WTC11 (cell line): ENCODE measurements around the gene MFF. TPM values are rescaled to one million over a fixed set of nuclear protein-coding genes. Genes with fewer than 3 reads are reported as not detected.

Experiments
- ATAC-seq: fragments of 200-7000 bp; cut with Tn5 transposase; 2 replicates; pipeline ENCODE4 v1.10.0; 2021; ENCODE audit warnings: mild to moderate bottlenecking, moderate library complexity
- CTCF ChIA-PET: fragments of 300-600 bp; sonication (Branson Sonifier 250); formaldehyde crosslinking; loops from one replicate; lab custom pipeline; 2021; ENCODE audit warnings: antibody characterized with exemption; lab: Charles Lee
- POLR2A ChIA-PET: fragments of 350-600 bp; sonication (Branson Sonifier 250); formaldehyde crosslinking; loops from one replicate; lab custom pipeline; 2021; ENCODE audit warnings: antibody characterized with exemption; lab: Charles Lee
- DNase-seq: peaks from one replicate; pipeline ENCODE4 v3.0.0; 2021; ENCODE audit warnings: low spot score
- H3K27ac Mint-ChIP-seq: 2 replicates; pipeline ENCODE4 v1.8.0; 2021; ENCODE audit warnings: mixed read lengths
- H3K27me3 Mint-ChIP-seq: 2 replicates; pipeline ENCODE4 v1.8.0; 2021; ENCODE audit warnings: low read depth, mild to moderate bottlenecking, moderate library complexity, mixed read lengths
- H3K36me3 Mint-ChIP-seq: 2 replicates; pipeline ENCODE4 v1.8.0; 2021; ENCODE audit warnings: mixed read lengths
- H3K4me1 Mint-ChIP-seq: 2 replicates; pipeline ENCODE4 v1.8.0; 2022; ENCODE audit warnings: mixed read lengths
- H3K4me3 Mint-ChIP-seq: 2 replicates; pipeline ENCODE4 v1.8.0; 2021; ENCODE audit warnings: mild to moderate bottlenecking, moderate library complexity, mixed read lengths
- H3K9me3 Mint-ChIP-seq: 2 replicates; pipeline ENCODE4 v1.8.0; 2021; ENCODE audit warnings: mixed read lengths
- CBFB ChIP-seq: sonication (generic); formaldehyde crosslinking; IDR thresholded peaks from 2 replicates; pipeline ENCODE4 v1.8.1; 2022; ENCODE audit warnings: mild to moderate bottlenecking, low read depth, missing genetic modification reagents
- CREB1 ChIP-seq: sonication (generic); formaldehyde crosslinking; IDR thresholded peaks from 2 replicates; pipeline ENCODE4 v1.8.0; 2023; ENCODE audit warnings: mild to moderate bottlenecking, missing genetic modification reagents
- KAT7 ChIP-seq: sonication (generic); formaldehyde crosslinking; IDR thresholded peaks from 2 replicates; pipeline ENCODE4 v1.8.1; 2023; ENCODE audit warnings: missing genetic modification reagents, mild to moderate bottlenecking, borderline replicate concordance
- MYBL2 ChIP-seq: sonication (generic); formaldehyde crosslinking; IDR thresholded peaks from 2 replicates; pipeline ENCODE4 v1.8.1; 2023; ENCODE audit warnings: mild to moderate bottlenecking, moderate library complexity, missing genetic modification reagents
- NFYB ChIP-seq: sonication (generic); formaldehyde crosslinking; conservative IDR thresholded peaks from 2 replicates; pipeline ENCODE4 v1.8.0; 2022; ENCODE audit warnings: low read depth, missing genetic modification reagents
- NR2C2 ChIP-seq: sonication (generic); formaldehyde crosslinking; IDR thresholded peaks from 2 replicates; pipeline ENCODE4 v1.8.0; 2022; ENCODE audit warnings: mild to moderate bottlenecking, missing genetic modification reagents
- PRRX2 ChIP-seq: fragments of 250-450 bp; sonication (Bioruptor Pico); IDR thresholded peaks from 2 replicates; pipeline ENCODE4 v1.8.0; 2021; ENCODE audit warnings: mild to moderate bottlenecking
- RORB ChIP-seq: fragments of 250-450 bp; sonication (Bioruptor Pico); IDR thresholded peaks from 2 replicates; pipeline ENCODE4 v1.9.0; 2021; ENCODE audit warnings: mild to moderate bottlenecking
- SOX15 ChIP-seq: fragments of 250-450 bp; sonication (Bioruptor Pico); IDR thresholded peaks from 2 replicates; pipeline ENCODE4 v1.9.0; 2021; ENCODE audit warnings: mild to moderate bottlenecking
- TEAD4 ChIP-seq: sonication (generic); formaldehyde crosslinking; IDR thresholded peaks from 2 replicates; pipeline ENCODE4 v1.8.0; 2022; ENCODE audit warnings: mild to moderate bottlenecking, missing genetic modification reagents
- ZNF317 ChIP-seq: sonication (generic); formaldehyde crosslinking; IDR thresholded peaks from 2 replicates; pipeline ENCODE4 v1.8.1; 2023; ENCODE audit warnings: low read depth, mild to moderate bottlenecking, moderate library complexity, missing genetic modification reagents, borderline replicate concordance
- ZNF423 ChIP-seq: fragments of 250-450 bp; sonication (Bioruptor Pico); IDR thresholded peaks from 2 replicates; pipeline ENCODE4 v2.1.2; 2022; ENCODE audit warnings: mild to moderate bottlenecking, moderate library complexity
- total RNA-seq: library from RNA; stranded (reverse); gene quantifications from 3 replicates; pipeline ENCODE4 v1.2.3, GENCODE V29; 2021
- TF ChIP-seq, protein P1 (sequence below): sonication (generic); formaldehyde crosslinking; IDR thresholded peaks from 2 replicates; pipeline ENCODE4 v1.8.1; 2022; ENCODE audit warnings: missing genetic modification reagents, borderline replicate concordance
- TF ChIP-seq, protein P2 (sequence below): sonication (generic); formaldehyde crosslinking; IDR thresholded peaks from 2 replicates; pipeline ENCODE4 v1.8.1; 2022; ENCODE audit warnings: mild to moderate bottlenecking, missing genetic modification reagents, moderate library complexity, borderline replicate concordance
- TF ChIP-seq, protein P3 (sequence below): sonication (generic); formaldehyde crosslinking; IDR thresholded peaks from 2 replicates; pipeline ENCODE4 v1.8.1; 2023; ENCODE audit warnings: mild to moderate bottlenecking, missing genetic modification reagents, moderate library complexity
- TF ChIP-seq, protein P4 (sequence below): sonication (generic); formaldehyde crosslinking; conservative IDR thresholded peaks from 2 replicates; pipeline ENCODE4 v1.8.1; 2022; ENCODE audit warnings: mild to moderate bottlenecking, missing genetic modification reagents
- TF ChIP-seq, protein P5 (sequence below): fragments of 250-450 bp; sonication (Bioruptor Pico); IDR thresholded peaks from 2 replicates; pipeline ENCODE4 v1.8.0; 2021; ENCODE audit warnings: mild to moderate bottlenecking
- TF ChIP-seq, protein P6 (sequence below): sonication (generic); formaldehyde crosslinking; IDR thresholded peaks from 2 replicates; pipeline ENCODE4 v1.8.1; 2023; ENCODE audit warnings: mild to moderate bottlenecking, missing genetic modification reagents
- TF ChIP-seq, protein P7 (sequence below): sonication (generic); formaldehyde crosslinking; IDR thresholded peaks from 2 replicates; pipeline ENCODE4 v1.8.1; 2023; ENCODE audit warnings: mild to moderate bottlenecking, missing genetic modification reagents, moderate library complexity
- TF ChIP-seq, protein P8 (sequence below): sonication (generic); formaldehyde crosslinking; IDR thresholded peaks from 2 replicates; pipeline ENCODE4 v1.8.1; 2023; ENCODE audit warnings: mild to moderate bottlenecking, missing genetic modification reagents, borderline replicate concordance

MFF gene
- total RNA-seq, 1 experiment from 2014 or later = 78.5 TPM

DNA sequence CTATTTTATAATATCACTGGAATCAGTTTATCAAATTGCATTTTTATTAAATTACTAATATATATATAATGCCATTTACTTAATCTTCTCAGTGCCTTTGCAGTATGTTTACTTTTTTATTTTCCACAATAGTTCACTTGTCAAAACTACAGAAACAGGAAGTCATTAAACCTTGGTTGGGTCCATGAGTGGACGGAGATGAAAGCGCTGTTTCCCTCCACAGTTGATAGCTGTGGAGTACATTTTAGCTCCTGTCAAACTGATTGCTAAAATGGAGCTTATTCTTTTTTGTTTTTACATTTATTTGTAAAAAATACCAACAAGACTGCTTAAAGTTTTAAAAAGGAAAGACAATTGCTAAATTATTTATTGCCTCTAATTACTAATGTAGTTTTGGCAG is 19.2 kb downstream of the MFF start:
- H3K27me3 Mint-ChIP-seq = no peaks in the 10 kb centered on the region
- H3K36me3 Mint-ChIP-seq = peaks cover 12% of the 10 kb centered on the region
- TF ChIP-seq, protein P1, sequence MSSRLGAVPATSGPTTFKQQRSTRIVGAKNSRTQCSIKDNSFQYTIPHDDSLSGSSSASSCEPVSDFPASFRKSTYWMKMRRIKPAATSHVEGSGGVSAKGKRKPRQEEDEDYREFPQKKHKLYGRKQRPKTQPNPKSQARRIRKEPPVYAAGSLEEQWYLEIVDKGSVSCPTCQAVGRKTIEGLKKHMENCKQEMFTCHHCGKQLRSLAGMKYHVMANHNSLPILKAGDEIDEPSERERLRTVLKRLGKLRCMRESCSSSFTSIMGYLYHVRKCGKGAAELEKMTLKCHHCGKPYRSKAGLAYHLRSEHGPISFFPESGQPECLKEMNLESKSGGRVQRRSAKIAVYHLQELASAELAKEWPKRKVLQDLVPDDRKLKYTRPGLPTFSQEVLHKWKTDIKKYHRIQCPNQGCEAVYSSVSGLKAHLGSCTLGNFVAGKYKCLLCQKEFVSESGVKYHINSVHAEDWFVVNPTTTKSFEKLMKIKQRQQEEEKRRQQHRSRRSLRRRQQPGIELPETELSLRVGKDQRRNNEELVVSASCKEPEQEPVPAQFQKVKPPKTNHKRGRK (CRISPR knock-in tag) = no peak
- no peak for TF ChIP-seq RORB (CRISPR knock-in tag)
- TF ChIP-seq, protein P2, sequence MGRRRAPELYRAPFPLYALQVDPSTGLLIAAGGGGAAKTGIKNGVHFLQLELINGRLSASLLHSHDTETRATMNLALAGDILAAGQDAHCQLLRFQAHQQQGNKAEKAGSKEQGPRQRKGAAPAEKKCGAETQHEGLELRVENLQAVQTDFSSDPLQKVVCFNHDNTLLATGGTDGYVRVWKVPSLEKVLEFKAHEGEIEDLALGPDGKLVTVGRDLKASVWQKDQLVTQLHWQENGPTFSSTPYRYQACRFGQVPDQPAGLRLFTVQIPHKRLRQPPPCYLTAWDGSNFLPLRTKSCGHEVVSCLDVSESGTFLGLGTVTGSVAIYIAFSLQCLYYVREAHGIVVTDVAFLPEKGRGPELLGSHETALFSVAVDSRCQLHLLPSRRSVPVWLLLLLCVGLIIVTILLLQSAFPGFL = no peak
- no peak for TF ChIP-seq PRRX2 (CRISPR knock-in tag)
- no peak for TF ChIP-seq KAT7 (CRISPR knock-in tag)
- TF ChIP-seq SOX15 = no peak
- TF ChIP-seq, protein P3, sequence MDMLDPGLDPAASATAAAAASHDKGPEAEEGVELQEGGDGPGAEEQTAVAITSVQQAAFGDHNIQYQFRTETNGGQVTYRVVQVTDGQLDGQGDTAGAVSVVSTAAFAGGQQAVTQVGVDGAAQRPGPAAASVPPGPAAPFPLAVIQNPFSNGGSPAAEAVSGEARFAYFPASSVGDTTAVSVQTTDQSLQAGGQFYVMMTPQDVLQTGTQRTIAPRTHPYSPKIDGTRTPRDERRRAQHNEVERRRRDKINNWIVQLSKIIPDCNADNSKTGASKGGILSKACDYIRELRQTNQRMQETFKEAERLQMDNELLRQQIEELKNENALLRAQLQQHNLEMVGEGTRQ (CRISPR knock-in tag) = no peak
- TF ChIP-seq, protein P4, sequence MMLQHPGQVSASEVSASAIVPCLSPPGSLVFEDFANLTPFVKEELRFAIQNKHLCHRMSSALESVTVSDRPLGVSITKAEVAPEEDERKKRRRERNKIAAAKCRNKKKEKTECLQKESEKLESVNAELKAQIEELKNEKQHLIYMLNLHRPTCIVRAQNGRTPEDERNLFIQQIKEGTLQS (CRISPR knock-in tag) = no peak
- TF ChIP-seq, protein P5, sequence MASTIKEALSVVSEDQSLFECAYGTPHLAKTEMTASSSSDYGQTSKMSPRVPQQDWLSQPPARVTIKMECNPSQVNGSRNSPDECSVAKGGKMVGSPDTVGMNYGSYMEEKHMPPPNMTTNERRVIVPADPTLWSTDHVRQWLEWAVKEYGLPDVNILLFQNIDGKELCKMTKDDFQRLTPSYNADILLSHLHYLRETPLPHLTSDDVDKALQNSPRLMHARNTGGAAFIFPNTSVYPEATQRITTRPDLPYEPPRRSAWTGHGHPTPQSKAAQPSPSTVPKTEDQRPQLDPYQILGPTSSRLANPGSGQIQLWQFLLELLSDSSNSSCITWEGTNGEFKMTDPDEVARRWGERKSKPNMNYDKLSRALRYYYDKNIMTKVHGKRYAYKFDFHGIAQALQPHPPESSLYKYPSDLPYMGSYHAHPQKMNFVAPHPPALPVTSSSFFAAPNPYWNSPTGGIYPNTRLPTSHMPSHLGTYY (CRISPR knock-in tag) = no peak
- no peak for TF ChIP-seq MYBL2 (CRISPR knock-in tag)
- no peak for TF ChIP-seq CBFB (CRISPR knock-in tag)
- no peak for ATAC-seq
- H3K27ac Mint-ChIP-seq = no peak overlapping the region
- ChIA-PET CTCF (no interaction called here), POLR2A (no interaction called here)
- H3K4me1 Mint-ChIP-seq = no peaks in the 10 kb centered on the region
- no peak for DNase-seq
- no peaks in the 10 kb centered on the region for H3K9me3 Mint-ChIP-seq
- H3K4me3 Mint-ChIP-seq = no peak overlapping the region

DNA sequence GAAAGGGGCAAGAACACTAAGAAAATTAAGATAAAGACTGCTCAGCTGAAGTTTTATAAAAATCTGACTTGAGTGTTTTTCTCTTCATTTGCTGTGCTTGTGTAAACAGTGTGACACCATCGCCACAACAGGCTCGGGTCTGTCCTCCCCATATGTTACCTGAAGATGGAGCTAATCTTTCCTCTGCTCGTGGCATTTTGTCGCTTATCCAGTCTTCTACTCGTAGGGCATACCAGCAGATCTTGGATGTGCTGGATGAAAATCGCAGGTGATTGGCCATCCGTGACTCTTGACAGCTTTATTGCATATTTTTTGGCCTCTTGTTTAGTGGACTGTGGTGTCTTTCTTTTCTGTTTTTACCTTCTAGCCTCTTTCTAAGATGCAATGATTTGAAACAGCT is 22.1 kb downstream of the MFF start:
- H3K27ac Mint-ChIP-seq = no peak overlapping the region
- POLR2A ChIA-PET = no interaction called here
- H3K4me3 Mint-ChIP-seq = no peak overlapping the region
- DNase-seq (no peak), ATAC-seq (peak; percentile 86)
- peaks cover 15% of the 10 kb centered on the region for H3K4me1 Mint-ChIP-seq
- no peaks in the 10 kb centered on the region for H3K27me3 Mint-ChIP-seq
- peaks cover 12% of the 10 kb centered on the region for H3K36me3 Mint-ChIP-seq
- no peaks in the 10 kb centered on the region for H3K9me3 Mint-ChIP-seq
- CTCF ChIA-PET = interaction anchor here (0.6 to 1.4 kb wide), 3 partner anchors 11 to 311 kb away, joined by 3 to 4 read pairs (median 3); no protein-coding TSS in a partner anchor
- TF ChIP-seq, protein P5 (CRISPR knock-in tag) = no peak
- TF ChIP-seq ZNF317 (no peak), NR2C2 (no peak), CREB1 (CRISPR knock-in tag) (no peak), ZNF423 (CRISPR knock-in tag) (no peak), PRRX2 (CRISPR knock-in tag) (no peak), TEAD4 (no peak), NFYB (no peak)
- TF ChIP-seq, protein P6, sequence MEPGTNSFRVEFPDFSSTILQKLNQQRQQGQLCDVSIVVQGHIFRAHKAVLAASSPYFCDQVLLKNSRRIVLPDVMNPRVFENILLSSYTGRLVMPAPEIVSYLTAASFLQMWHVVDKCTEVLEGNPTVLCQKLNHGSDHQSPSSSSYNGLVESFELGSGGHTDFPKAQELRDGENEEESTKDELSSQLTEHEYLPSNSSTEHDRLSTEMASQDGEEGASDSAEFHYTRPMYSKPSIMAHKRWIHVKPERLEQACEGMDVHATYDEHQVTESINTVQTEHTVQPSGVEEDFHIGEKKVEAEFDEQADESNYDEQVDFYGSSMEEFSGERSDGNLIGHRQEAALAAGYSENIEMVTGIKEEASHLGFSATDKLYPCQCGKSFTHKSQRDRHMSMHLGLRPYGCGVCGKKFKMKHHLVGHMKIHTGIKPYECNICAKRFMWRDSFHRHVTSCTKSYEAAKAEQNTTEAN = no peak
- TF ChIP-seq, protein P7, sequence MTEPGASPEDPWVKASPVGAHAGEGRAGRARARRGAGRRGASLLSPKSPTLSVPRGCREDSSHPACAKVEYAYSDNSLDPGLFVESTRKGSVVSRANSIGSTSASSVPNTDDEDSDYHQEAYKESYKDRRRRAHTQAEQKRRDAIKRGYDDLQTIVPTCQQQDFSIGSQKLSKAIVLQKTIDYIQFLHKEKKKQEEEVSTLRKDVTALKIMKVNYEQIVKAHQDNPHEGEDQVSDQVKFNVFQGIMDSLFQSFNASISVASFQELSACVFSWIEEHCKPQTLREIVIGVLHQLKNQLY (CRISPR knock-in tag) = no peak
- TF ChIP-seq, protein P8, sequence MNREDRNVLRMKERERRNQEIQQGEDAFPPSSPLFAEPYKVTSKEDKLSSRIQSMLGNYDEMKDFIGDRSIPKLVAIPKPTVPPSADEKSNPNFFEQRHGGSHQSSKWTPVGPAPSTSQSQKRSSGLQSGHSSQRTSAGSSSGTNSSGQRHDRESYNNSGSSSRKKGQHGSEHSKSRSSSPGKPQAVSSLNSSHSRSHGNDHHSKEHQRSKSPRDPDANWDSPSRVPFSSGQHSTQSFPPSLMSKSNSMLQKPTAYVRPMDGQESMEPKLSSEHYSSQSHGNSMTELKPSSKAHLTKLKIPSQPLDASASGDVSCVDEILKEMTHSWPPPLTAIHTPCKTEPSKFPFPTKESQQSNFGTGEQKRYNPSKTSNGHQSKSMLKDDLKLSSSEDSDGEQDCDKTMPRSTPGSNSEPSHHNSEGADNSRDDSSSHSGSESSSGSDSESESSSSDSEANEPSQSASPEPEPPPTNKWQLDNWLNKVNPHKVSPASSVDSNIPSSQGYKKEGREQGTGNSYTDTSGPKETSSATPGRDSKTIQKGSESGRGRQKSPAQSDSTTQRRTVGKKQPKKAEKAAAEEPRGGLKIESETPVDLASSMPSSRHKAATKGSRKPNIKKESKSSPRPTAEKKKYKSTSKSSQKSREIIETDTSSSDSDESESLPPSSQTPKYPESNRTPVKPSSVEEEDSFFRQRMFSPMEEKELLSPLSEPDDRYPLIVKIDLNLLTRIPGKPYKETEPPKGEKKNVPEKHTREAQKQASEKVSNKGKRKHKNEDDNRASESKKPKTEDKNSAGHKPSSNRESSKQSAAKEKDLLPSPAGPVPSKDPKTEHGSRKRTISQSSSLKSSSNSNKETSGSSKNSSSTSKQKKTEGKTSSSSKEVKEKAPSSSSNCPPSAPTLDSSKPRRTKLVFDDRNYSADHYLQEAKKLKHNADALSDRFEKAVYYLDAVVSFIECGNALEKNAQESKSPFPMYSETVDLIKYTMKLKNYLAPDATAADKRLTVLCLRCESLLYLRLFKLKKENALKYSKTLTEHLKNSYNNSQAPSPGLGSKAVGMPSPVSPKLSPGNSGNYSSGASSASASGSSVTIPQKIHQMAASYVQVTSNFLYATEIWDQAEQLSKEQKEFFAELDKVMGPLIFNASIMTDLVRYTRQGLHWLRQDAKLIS (CRISPR knock-in tag) = no peak
